ENCODE data around the gene KIF3A.
A peak's percentile ranks its signal among the peaks of the same experiment; 100 is the strongest.

KIF3A gene

GRCh38 chr5:132674671-132675506 is 62.5 kb downstream of the KIF3A start:
- peak; percentile 59 for DNase-seq

DNA sequence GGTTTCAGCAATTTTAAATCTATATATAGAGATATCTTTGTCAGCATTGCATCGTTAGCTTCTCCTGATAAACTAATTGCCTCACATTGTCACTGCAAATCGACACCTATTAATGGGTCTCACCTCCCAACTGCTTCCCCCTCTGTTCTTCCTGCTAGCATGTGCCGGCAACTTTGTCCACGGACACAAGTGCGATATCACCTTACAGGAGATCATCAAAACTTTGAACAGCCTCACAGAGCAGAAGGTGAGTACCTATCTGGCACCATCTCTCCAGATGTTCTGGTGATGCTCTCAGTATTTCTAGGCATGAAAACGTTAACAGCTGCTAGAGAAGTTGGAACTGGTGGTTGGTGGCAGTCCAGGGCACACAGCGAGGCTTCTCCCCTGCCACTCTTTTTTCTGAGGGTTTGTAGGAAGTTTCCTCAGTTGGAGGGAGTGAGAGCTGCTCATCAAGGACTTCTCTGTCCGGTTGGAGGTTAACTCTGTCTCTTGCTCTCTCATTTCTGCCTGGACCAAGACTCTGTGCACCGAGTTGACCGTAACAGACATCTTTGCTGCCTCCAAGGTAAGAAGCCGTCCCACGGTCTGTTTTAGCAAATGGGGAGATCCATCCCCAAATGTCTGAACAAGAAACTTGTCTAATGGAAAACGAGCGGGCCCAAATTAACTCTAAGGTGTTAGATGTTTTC is 63.3 kb downstream of the KIF3A start, which contains the start of gene IL4:
Gene IL4 (plus strand): TSS at position 51 of the 692 bp plus-strand sequence. CDS start 62 bp downstream, at position 113.
- peak; percentile 51 for DNase-seq

GRCh38 chr5:132673488-132673887 is 63.9 kb downstream of the KIF3A start:
- no peak for DNase-seq

GRCh38 chr5:132671000-132671399 is 66.3 kb downstream of the KIF3A start:
- no peak for DNase-seq

- DNase-seq, result no peak
These were observed 67.1 kb downstream of the KIF3A start for GRCh38 chr5:132669966-132670882.

DNA sequence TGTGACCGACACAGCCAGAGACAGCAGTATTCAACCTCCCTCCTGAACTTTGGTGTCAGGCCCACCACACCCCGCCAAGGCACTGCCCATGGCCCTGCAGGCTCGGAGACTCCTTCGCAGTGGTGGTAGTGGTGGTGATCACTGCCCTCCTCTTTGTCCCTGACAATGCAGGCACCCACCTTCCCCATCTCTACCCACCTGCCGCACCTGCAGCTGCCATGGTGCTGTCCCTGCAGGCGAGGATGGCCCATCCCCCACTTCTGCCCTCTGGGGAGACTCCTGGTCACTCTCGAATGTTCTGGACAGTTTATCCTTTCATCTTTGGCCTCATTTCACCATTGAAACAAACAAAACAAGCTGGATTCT is 67.9 kb downstream of the KIF3A start:
- no peak for DNase-seq

DNA sequence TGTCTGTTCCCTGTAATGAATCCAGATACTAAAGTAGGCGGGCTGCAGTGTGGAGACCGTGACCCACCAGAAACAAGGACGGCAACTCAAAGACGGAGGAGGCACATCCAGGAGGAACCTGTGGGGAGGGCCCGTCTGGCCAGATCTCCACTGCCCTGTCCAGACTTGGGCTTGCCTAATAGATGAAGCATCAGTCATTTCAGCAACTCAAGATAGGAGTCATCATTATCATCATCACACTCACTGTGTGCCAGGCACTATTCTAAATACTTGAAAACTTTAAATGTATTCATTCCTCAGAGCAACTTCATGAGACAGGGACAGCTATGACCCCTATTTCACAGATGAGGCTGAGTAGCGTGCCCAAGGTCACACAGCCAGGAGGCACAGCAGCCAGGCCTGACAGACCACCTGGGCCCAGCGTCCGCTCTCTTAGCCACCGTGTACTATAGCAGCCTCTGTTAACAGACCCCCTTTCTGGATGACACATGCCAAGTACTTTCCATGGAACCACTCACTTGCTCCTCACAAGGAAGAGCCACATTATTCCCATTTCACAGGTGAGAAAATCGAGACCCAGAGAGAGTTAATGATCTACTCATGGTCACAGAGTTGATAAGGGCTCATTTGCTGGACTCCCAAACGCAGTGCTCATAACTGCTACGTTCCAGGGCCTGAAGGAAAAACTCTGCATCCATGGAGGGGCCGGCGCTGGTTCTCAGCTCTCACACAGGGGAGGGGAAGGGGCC is 68.5 kb downstream of the KIF3A start:
- DNase-seq, result no peak

DNA sequence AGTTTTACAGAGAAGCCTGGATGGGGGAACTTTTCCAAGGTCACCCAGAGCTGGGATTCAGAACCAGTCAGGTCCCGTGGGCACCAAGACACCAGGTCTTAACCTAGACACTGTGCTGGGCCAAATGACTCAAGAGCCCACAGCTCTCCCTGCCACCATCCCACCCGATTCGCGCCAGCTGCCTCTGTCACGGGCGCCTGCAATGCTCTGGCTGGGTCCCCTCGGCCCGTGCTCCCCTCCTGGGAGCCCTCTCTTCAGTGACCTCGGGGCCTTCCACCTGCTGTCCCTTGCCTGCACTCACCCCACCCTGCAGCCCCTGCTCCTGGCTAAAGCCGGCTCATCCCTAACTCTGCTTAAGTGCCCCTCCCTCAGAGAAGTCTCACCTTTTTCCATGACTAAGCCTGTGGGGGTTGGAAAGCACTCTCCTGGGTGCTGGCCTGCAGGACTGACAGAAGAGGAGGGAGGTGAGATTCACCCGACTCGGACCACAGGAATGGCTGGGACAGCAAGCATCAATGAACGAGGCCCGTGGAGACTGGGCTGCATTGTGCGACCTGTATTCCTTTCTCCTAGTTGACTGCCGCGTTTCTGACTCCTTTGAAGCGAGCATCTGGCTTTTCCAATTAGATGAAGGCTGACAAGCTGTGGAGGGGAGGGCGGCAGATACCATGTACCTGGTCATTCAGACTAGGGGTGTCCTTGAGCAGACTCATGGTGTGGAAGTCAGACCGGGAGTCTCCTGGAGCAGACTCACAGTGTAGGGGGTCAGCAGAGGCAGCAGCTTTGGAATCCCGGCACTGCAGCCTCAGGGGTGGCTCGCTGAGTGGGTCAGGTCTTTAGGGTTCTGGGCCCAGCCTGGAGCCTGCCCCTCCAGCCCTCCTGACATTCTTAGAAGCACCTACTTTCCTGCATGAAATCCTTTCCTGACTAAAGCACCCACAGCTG is 69.3 kb downstream of the KIF3A start:
- no peak for DNase-seq

GRCh38 chr5:132667309-132667708 is 70.0 kb downstream of the KIF3A start:
- no peak for DNase-seq

DNA sequence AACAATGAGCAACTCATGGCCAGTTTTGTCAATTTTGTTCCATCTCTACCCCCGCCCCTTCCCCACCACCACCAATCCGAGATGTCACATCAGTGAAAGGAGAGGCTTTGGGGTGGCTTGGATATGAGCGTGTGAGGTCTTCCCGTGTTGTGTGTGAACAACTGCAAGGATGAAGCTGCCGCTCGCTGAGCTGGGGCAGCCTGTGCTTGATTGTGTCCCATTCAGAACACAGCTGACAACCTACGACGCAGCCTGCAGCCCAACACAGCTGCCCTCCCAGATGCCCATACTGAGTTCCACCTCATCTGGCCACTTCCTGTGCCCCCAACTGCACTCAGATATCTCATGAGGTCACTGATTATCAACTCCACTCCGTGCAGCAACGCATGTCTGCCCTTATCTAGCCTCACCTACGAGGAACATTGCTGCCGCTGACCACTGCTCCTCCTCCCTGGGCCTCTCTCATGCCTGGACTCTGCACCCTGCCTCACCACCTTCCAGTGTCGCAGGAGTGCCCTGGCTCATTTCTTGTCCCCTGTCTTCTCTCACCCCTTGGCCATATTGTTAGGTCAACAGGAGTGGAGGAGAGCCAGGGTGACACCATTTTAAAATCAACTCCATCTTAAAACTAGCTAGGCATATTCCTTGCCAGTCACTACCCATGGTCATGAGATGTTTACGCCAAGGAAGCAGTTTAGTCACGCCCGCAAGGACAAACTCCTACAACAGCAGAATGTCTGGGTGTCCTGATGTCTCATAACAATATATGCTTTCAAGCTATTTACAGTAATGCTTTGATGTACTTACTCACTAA is 70.8 kb downstream of the KIF3A start:
- no peak for DNase-seq

DNA sequence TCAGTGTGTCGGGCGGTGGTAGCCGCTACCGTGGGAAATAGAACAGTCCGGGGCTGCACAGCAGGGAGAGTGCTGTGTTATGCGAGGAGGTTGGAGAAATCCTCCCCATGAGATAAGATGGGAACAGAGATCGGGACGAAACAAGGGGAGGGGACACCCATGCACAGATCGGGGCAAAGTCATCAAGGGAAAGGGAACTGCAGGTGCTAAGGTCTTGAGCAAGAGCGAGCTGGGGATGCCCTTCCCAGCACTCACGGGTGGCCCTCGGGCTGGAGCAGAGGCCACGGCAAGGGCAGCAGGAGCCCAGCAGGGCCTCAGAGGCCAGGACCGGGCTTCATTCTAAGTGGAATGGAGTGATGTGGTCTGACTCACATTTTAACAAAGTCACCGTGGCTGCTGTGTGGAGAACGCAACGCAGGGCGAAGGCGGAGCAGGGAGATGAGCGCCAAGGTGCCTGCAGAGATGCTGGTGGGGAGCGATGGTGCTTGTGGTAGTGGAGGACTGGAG is 71.7 kb downstream of the KIF3A start:
- no peak for DNase-seq

GRCh38 chr5:132664696-132665209 is 72.6 kb downstream of the KIF3A start:
- no peak for DNase-seq

GRCh38 chr5:132663771-132664695 is 73.3 kb downstream of the KIF3A start:
- DNase-seq, result peak; percentile 60

- DNase-seq, result peak; percentile 81
These were observed 74.2 kb downstream of the KIF3A start for GRCh38 chr5:132662925-132663770.

- DNase-seq, result no peak
These were observed 75.3 kb downstream of the KIF3A start for GRCh38 chr5:132662004-132662401.

DNA sequence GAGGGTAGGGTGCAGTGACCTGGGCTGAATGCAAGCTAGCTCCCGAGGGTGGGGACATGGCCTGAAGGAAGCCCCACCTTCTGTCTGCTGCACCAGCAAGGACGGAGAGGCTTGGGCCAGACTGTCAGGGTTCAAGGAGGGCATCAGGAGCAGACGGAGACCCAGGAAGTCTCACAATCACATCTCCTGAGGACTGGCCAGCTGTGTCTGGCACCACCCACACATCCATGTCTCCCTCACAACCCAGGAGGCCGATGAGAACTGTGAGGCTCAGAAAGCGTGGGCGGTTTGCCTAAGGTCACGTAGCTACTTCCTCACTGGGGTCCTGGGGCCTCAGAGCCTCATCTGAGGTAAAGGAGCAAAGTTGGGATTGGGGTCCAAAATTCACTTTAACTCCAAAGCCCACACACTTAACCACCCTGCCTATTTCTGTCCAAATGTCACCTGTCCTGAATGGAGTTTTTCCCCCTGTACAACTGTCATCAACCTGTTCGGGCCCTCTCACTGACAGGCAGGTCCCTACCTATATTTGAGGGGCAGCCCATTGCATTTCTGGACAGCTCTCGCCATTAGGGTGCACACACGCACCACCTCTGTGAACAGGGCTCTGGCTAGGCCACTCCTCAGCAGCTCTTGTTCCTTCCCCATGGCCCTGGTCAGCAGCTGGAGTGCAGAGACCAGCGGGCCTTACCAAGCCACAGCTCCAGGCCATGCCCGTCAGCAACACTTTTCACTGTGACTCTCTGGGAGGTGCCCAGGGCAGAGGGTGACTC is 75.9 kb downstream of the KIF3A start:
- no peak for DNase-seq
